CD4-positive, alpha-beta T cell treated with Interferon gamma for 1 hour (primary cell): ENCODE measurements around the gene LRTM2.
A peak's percentile ranks its signal among the peaks of the same experiment; 100 is the strongest.

Experiments
- DNase-seq: peaks from one replicate; pipeline ENCODE4 v3.0.0-alpha.2; 2020

LRTM2 gene

GRCh38 chr12:1798641-1799020 lies 21.7 kb upstream of the LRTM2 start:
- no peak for DNase-seq

- DNase-seq, result no peak
These were observed 21.1 kb upstream of the LRTM2 start for GRCh38 chr12:1799051-1799881.

GRCh38 chr12:1799882-1800400 lies 20.4 kb upstream of the LRTM2 start:
- no peak for DNase-seq

- DNase-seq, result peak; percentile 58
These were observed 19.7 kb upstream of the LRTM2 start for GRCh38 chr12:1800401-1801302.

GRCh38 chr12:1801303-1801975 lies 18.9 kb upstream of the LRTM2 start:
- no peak for DNase-seq

GRCh38 chr12:1803736-1804135 lies 16.6 kb upstream of the LRTM2 start:
- DNase-seq, result no peak

GRCh38 chr12:1804545-1805332 lies 15.6 kb upstream of the LRTM2 start:
- DNase-seq, result peak; percentile 87

GRCh38 chr12:1805441-1806081 lies 14.8 kb upstream of the LRTM2 start:
- no peak for DNase-seq

GRCh38 chr12:1806301-1807086 lies 13.9 kb upstream of the LRTM2 start:
- DNase-seq, result no peak

- no peak for DNase-seq
These were observed 13.1 kb upstream of the LRTM2 start for GRCh38 chr12:1807087-1807860.

- DNase-seq, result no peak
These were observed 12.1 kb upstream of the LRTM2 start for GRCh38 chr12:1808036-1808797.

- no peak for DNase-seq
These were observed 11.4 kb upstream of the LRTM2 start for GRCh38 chr12:1808798-1809480.

- no peak for DNase-seq
These were observed 10.7 kb upstream of the LRTM2 start for GRCh38 chr12:1809591-1810190.

- DNase-seq, result no peak
These were observed 10.0 kb upstream of the LRTM2 start for GRCh38 chr12:1810201-1810930.

GRCh38 chr12:1810931-1811280 lies 9.5 kb upstream of the LRTM2 start:
- DNase-seq, result no peak

GRCh38 chr12:1811281-1811947 lies 9.0 kb upstream of the LRTM2 start:
- DNase-seq, result peak; percentile 35

- no peak for DNase-seq
These were observed 8.4 kb upstream of the LRTM2 start for GRCh38 chr12:1811948-1812291.
